ENCODE data around the gene NR5A2.

NR5A2 gene

GRCh38 chr1:200075522-200075921 lies 48.0 kb downstream of the NR5A2 start:
- no peak overlapping the region for H3K27ac ChIP-seq (ENCODE audit: low read length)

GRCh38 chr1:200075938-200076546 lies 48.5 kb downstream of the NR5A2 start:
- H3K9ac ChIP-seq (ENCODE audit: low read depth, low read length), result no peak overlapping the region
- H3K4me3 ChIP-seq (ENCODE audit: low read length), result no peak overlapping the region
- no peaks in the 10 kb centered on the region for H3K9me3 ChIP-seq (ENCODE audit: insufficient read depth, low read depth, low read length)
- H3K4me1 ChIP-seq (ENCODE audit: insufficient read depth, low read length), result peaks cover 22% of the 10 kb centered on the region
- no peaks in the 10 kb centered on the region; the same call in 1 of the 2 replicates for H3K27me3 ChIP-seq (ENCODE audit: insufficient read depth, low read length)
- no peak overlapping the region for H3K27ac ChIP-seq (ENCODE audit: low read length)
- H3K36me3 ChIP-seq (ENCODE audit: insufficient read depth, low read depth, low read length), result no peaks in the 10 kb centered on the region

More at GRCh38 chr1:200075522-200075921, 48.0 kb downstream of the NR5A2 start:
- H3K4me1 ChIP-seq (ENCODE audit: insufficient read depth, low read length), result peaks cover 19% of the 10 kb centered on the region
- H3K9ac ChIP-seq (ENCODE audit: low read depth, low read length), result no peak overlapping the region
- no peaks in the 10 kb centered on the region for H3K36me3 ChIP-seq (ENCODE audit: insufficient read depth, low read depth, low read length)
- no peaks in the 10 kb centered on the region for H3K9me3 ChIP-seq (ENCODE audit: insufficient read depth, low read depth, low read length)
- no peaks in the 10 kb centered on the region; the same call in 1 of the 2 replicates for H3K27me3 ChIP-seq (ENCODE audit: insufficient read depth, low read length)
- peak overlapping the region; percentile 24 for H3K4me3 ChIP-seq (ENCODE audit: low read length)

GRCh38 chr1:200079232-200079940 lies 51.9 kb downstream of the NR5A2 start:
- Histone ChIP-seq H3K9ac (ENCODE audit: low read depth, low read length) (no peak overlapping the region), H3K27me3 (ENCODE audit: insufficient read depth, low read length) (no peaks in the 10 kb centered on the region; the same call in 1 of the 2 replicates)

GRCh38 chr1:200081151-200081968 lies 53.9 kb downstream of the NR5A2 start:
- Histone ChIP-seq H3K9me3 (ENCODE audit: insufficient read depth, low read depth, low read length) (no peaks in the 10 kb centered on the region), H3K9ac (ENCODE audit: low read depth, low read length) (no peak overlapping the region), H3K27ac (ENCODE audit: low read length) (no peak overlapping the region)

More at GRCh38 chr1:200079232-200079940, 51.9 kb downstream of the NR5A2 start:
- Histone ChIP-seq H3K4me1 (ENCODE audit: insufficient read depth, low read length) (peaks cover 38% of the 10 kb centered on the region), H3K27ac (ENCODE audit: low read length) (no peak overlapping the region), H3K4me3 (ENCODE audit: low read length) (no peak overlapping the region), H3K36me3 (ENCODE audit: insufficient read depth, low read depth, low read length) (no peaks in the 10 kb centered on the region), H3K9me3 (ENCODE audit: insufficient read depth, low read depth, low read length) (no peaks in the 10 kb centered on the region)

GRCh38 chr1:200081969-200082245 lies 54.4 kb downstream of the NR5A2 start:
- Histone ChIP-seq H3K27ac (ENCODE audit: low read length) (no peak overlapping the region), H3K9ac (ENCODE audit: low read depth, low read length) (no peak overlapping the region), H3K9me3 (ENCODE audit: insufficient read depth, low read depth, low read length) (no peaks in the 10 kb centered on the region), H3K36me3 (ENCODE audit: insufficient read depth, low read depth, low read length) (no peaks in the 10 kb centered on the region), H3K4me3 (ENCODE audit: low read length) (peak overlapping the region; percentile 37), H3K4me1 (ENCODE audit: insufficient read depth, low read length) (peaks cover 21% of the 10 kb centered on the region; the same call in 1 of the 2 replicates), H3K27me3 (ENCODE audit: insufficient read depth, low read length) (no peaks in the 10 kb centered on the region; the same call in 1 of the 2 replicates)

More at GRCh38 chr1:200081151-200081968, 53.9 kb downstream of the NR5A2 start:
- peak overlapping the region; percentile 37; the same call in 1 of the 2 replicates for H3K4me3 ChIP-seq (ENCODE audit: low read length)
- no peaks in the 10 kb centered on the region; the same call in 1 of the 2 replicates for H3K27me3 ChIP-seq (ENCODE audit: insufficient read depth, low read length)
- H3K36me3 ChIP-seq (ENCODE audit: insufficient read depth, low read depth, low read length), result no peaks in the 10 kb centered on the region
- H3K4me1 ChIP-seq (ENCODE audit: insufficient read depth, low read length), result peaks cover 24% of the 10 kb centered on the region; the same call in 1 of the 2 replicates

- H3K4me1 ChIP-seq (ENCODE audit: insufficient read depth, low read length), result peaks cover 21% of the 10 kb centered on the region; the same call in 1 of the 2 replicates
- no peak overlapping the region for H3K27ac ChIP-seq (ENCODE audit: low read length)
- H3K36me3 ChIP-seq (ENCODE audit: insufficient read depth, low read depth, low read length), result no peaks in the 10 kb centered on the region
- no peak overlapping the region for H3K9ac ChIP-seq (ENCODE audit: low read depth, low read length)
- no peaks in the 10 kb centered on the region; the same call in 1 of the 2 replicates for H3K27me3 ChIP-seq (ENCODE audit: insufficient read depth, low read length)
- peak overlapping the region; percentile 37; the same call in 1 of the 2 replicates for H3K4me3 ChIP-seq (ENCODE audit: low read length)
- no peaks in the 10 kb centered on the region for H3K9me3 ChIP-seq (ENCODE audit: insufficient read depth, low read depth, low read length)
Measured at GRCh38 chr1:200082329-200082728, 54.8 kb downstream of the NR5A2 start.

- H3K4me3 ChIP-seq (ENCODE audit: low read length), result no peak overlapping the region
- H3K27me3 ChIP-seq (ENCODE audit: insufficient read depth, low read length), result no peaks in the 10 kb centered on the region
- no peaks in the 10 kb centered on the region for H3K36me3 ChIP-seq (ENCODE audit: insufficient read depth, low read depth, low read length)
- no peak overlapping the region for H3K9ac ChIP-seq (ENCODE audit: low read depth, low read length)
- H3K4me1 ChIP-seq (ENCODE audit: insufficient read depth, low read length), result no peaks in the 10 kb centered on the region
- no peaks in the 10 kb centered on the region for H3K9me3 ChIP-seq (ENCODE audit: insufficient read depth, low read depth, low read length)
- H3K27ac ChIP-seq (ENCODE audit: low read length), result no peak overlapping the region
Measured at GRCh38 chr1:200090252-200091159, 63.0 kb downstream of the NR5A2 start.

GRCh38 chr1:200095057-200095577 lies 67.6 kb downstream of the NR5A2 start:
- H3K36me3 ChIP-seq (ENCODE audit: insufficient read depth, low read depth, low read length), result no peaks in the 10 kb centered on the region
- no peak overlapping the region for H3K9ac ChIP-seq (ENCODE audit: low read depth, low read length)
- no peaks in the 10 kb centered on the region for H3K27me3 ChIP-seq (ENCODE audit: insufficient read depth, low read length)
- no peaks in the 10 kb centered on the region for H3K4me1 ChIP-seq (ENCODE audit: insufficient read depth, low read length)
- H3K27ac ChIP-seq (ENCODE audit: low read length), result no peak overlapping the region
- H3K4me3 ChIP-seq (ENCODE audit: low read length), result no peak overlapping the region
- no peaks in the 10 kb centered on the region for H3K9me3 ChIP-seq (ENCODE audit: insufficient read depth, low read depth, low read length)

GRCh38 chr1:200096774-200097173 lies 69.3 kb downstream of the NR5A2 start:
- Histone ChIP-seq H3K9ac (ENCODE audit: low read depth, low read length) (no peak overlapping the region), H3K27ac (ENCODE audit: low read length) (no peak overlapping the region), H3K4me3 (ENCODE audit: low read length) (no peak overlapping the region), H3K4me1 (ENCODE audit: insufficient read depth, low read length) (no peaks in the 10 kb centered on the region), H3K36me3 (ENCODE audit: insufficient read depth, low read depth, low read length) (no peaks in the 10 kb centered on the region), H3K9me3 (ENCODE audit: insufficient read depth, low read depth, low read length) (no peaks in the 10 kb centered on the region), H3K27me3 (ENCODE audit: insufficient read depth, low read length) (no peaks in the 10 kb centered on the region)

GRCh38 chr1:200099040-200099439 lies 71.5 kb downstream of the NR5A2 start:
- no peaks in the 10 kb centered on the region for H3K36me3 ChIP-seq (ENCODE audit: insufficient read depth, low read depth, low read length)
- no peaks in the 10 kb centered on the region for H3K9me3 ChIP-seq (ENCODE audit: insufficient read depth, low read depth, low read length)
- no peak overlapping the region for H3K27ac ChIP-seq (ENCODE audit: low read length)
- H3K9ac ChIP-seq (ENCODE audit: low read depth, low read length), result no peak overlapping the region
- H3K4me1 ChIP-seq (ENCODE audit: insufficient read depth, low read length), result no peaks in the 10 kb centered on the region
- no peaks in the 10 kb centered on the region for H3K27me3 ChIP-seq (ENCODE audit: insufficient read depth, low read length)
- no peak overlapping the region for H3K4me3 ChIP-seq (ENCODE audit: low read length)
